Erythroblast (primary cell): ENCODE data around the gene RPL27A.

Source experiments
- GATA1 ChIP-seq: IDR thresholded peaks from 2 replicates; pipeline ENCODE4 v1.6.1; 2011; ENCODE audit warnings: low read depth, mild to moderate bottlenecking, control low read depth, low read length, moderate library complexity
- POLR2A ChIP-seq: IDR thresholded peaks from 2 replicates; pipeline ENCODE4 v1.6.1; 2011; ENCODE audit warnings: mild to moderate bottlenecking, low read length

DNA sequence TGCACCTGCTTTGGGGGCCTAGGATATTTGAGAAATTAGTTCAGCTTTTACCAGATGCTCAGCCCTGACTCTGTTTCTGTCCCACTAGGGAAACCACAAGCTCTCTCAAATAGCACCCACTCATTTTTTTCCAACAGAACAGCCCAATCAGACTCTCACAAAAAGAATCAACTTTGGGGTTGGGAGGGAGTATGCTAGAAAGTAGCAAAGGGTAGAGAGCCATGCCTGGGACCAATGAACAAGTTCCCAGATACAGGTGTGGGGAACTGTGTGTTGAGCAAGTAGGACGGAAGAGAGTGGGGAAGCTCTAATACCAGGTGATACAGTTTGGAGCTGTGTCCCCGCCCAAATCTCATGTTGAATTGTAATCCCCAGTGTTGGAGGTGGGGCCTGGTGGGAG is 41.3 kb upstream of the RPL27A start:
- no peak for TF ChIP-seq POLR2A
- TF ChIP-seq GATA1 = no peak
